Activated T-helper 2 cell treated with anti-CD3 and anti-CD28 coated beads, Interferon-gamma antibody, Interleukin-2, Interleukin-4, amounts not matched to agents 10 μg/mL and 5 μg/mL and 100 μg/mL, durations not matched to agents 14 hours and 24 hours and 36 hours (primary cell): Measurements from ENCODE around the gene RELL2. TPM values are rescaled to one million over a fixed set of nuclear protein-coding genes. Genes with fewer than 3 reads are reported as not detected.
A peak's percentile ranks its signal among the peaks of the same experiment; 100 is the strongest.
"Not testable (repeated sequence)": the region's sequence is repeated elsewhere in the genome, so short reads cannot be mapped to it uniquely, and the experiment has no call there.

Experiments
- DNase-seq: peaks from one replicate; pipeline ENCODE4 v3.0.0; 2021; ENCODE audit warnings: low spot score
- H3K27ac Mint-ChIP-seq: one replicate; pipeline ENCODE4 v1.8.0; 2021; ENCODE audit warnings: mixed read lengths
- H3K27me3 Mint-ChIP-seq: one replicate; pipeline ENCODE4 v1.8.0; 2021; ENCODE audit warnings: low read depth, mixed read lengths
- H3K36me3 Mint-ChIP-seq: one replicate; pipeline ENCODE4 v1.8.0; 2021; ENCODE audit warnings: low read depth, mixed read lengths
- H3K4me1 Mint-ChIP-seq: one replicate; pipeline ENCODE4 v1.8.0; 2021; ENCODE audit warnings: low read depth, mixed read lengths
- H3K4me3 Mint-ChIP-seq: one replicate; pipeline ENCODE4 v1.8.0; 2021; ENCODE audit warnings: low read depth, mild to moderate bottlenecking, moderate library complexity, mixed read lengths
- H3K9me3 Mint-ChIP-seq: one replicate; pipeline ENCODE4 v1.8.0; 2021; ENCODE audit warnings: mixed read lengths
- intact Hi-C: fragments of 100-400 bp; cut with micrococcal nuclease; formaldehyde crosslinking; loops from one replicate; pipeline ENCODE4 v1.15.1; 2023
- total RNA-seq: library from RNA; stranded (reverse); gene quantifications from 2 replicates; pipeline ENCODE4 v1.2.3, GENCODE V29; 2022

The RELL2 gene
- total RNA-seq, 1 donor from 2014 or later = 15.9 TPM

GRCh38 chr5:141609044-141609443, 27.8 kb upstream of the RELL2 start:
- Mint-ChIP-seq H3K27me3 (no peaks in the 10 kb centered on the region), H3K4me3 (no peak overlapping the region), H3K9me3 (no peaks in the 10 kb centered on the region), H3K36me3 (peaks cover 51% of the 10 kb centered on the region), H3K27ac (no peak overlapping the region), H3K4me1 (peaks cover 74% of the 10 kb centered on the region)
- no peak for DNase-seq
- intact Hi-C loops = no loop called here

- H3K36me3 Mint-ChIP-seq = peaks cover 58% of the 10 kb centered on the region
- DNase-seq, H3K9me3 Mint-ChIP-seq, H3K4me3 Mint-ChIP-seq, intact Hi-C loops, H3K27me3 Mint-ChIP-seq: not testable (repeated sequence)
- peaks cover 73% of the 10 kb centered on the region for H3K4me1 Mint-ChIP-seq
- H3K27ac Mint-ChIP-seq = peak overlapping the region; percentile 40
These were observed 26.9 kb upstream of the RELL2 start for GRCh38 chr5:141609921-141610320.

GRCh38 chr5:141611289-141611688, 25.5 kb upstream of the RELL2 start:
- no peaks in the 10 kb centered on the region for H3K9me3 Mint-ChIP-seq
- intact Hi-C loops = no loop called here
- peak overlapping the region; percentile 44 for H3K4me3 Mint-ChIP-seq
- DNase-seq = no peak
- H3K36me3 Mint-ChIP-seq = peaks cover 65% of the 10 kb centered on the region
- no peaks in the 10 kb centered on the region for H3K27me3 Mint-ChIP-seq
- peaks cover 70% of the 10 kb centered on the region for H3K4me1 Mint-ChIP-seq
- H3K27ac Mint-ChIP-seq = peak overlapping the region; percentile 72

GRCh38 chr5:141613344-141613743, 23.5 kb upstream of the RELL2 start:
- peaks cover 73% of the 10 kb centered on the region for H3K36me3 Mint-ChIP-seq
- peak overlapping the region; percentile 92 for H3K27ac Mint-ChIP-seq
- intact Hi-C loops = no loop called here
- peak overlapping the region; percentile 75 for H3K4me3 Mint-ChIP-seq
- no peak for DNase-seq
- H3K9me3 Mint-ChIP-seq = no peaks in the 10 kb centered on the region
- H3K27me3 Mint-ChIP-seq = no peaks in the 10 kb centered on the region
- peaks cover 66% of the 10 kb centered on the region for H3K4me1 Mint-ChIP-seq

GRCh38 chr5:141615991-141616720, 20.6 kb upstream of the RELL2 start:
- Mint-ChIP-seq H3K9me3 (no peaks in the 10 kb centered on the region), H3K27ac (peak overlapping the region; percentile 98), H3K27me3 (no peaks in the 10 kb centered on the region), H3K4me1 (peaks cover 59% of the 10 kb centered on the region), H3K36me3 (peaks cover 64% of the 10 kb centered on the region), H3K4me3 (peak overlapping the region; percentile 100)
- DNase-seq = no peak
- intact Hi-C loops = loop anchor here (5.0 kb wide), 1 partner anchor 34 kb away; no protein-coding TSS in a partner anchor

- peak overlapping the region; percentile 98 for H3K27ac Mint-ChIP-seq
- H3K9me3 Mint-ChIP-seq = no peaks in the 10 kb centered on the region
- H3K27me3 Mint-ChIP-seq = no peaks in the 10 kb centered on the region
- peak overlapping the region; percentile 100 for H3K4me3 Mint-ChIP-seq
- DNase-seq = no peak
- intact Hi-C loops = loop anchor here (5.0 kb wide), 1 partner anchor 35 kb away; no protein-coding TSS in a partner anchor
- peaks cover 58% of the 10 kb centered on the region for H3K4me1 Mint-ChIP-seq
- peaks cover 66% of the 10 kb centered on the region for H3K36me3 Mint-ChIP-seq
These were observed 19.7 kb upstream of the RELL2 start for GRCh38 chr5:141617128-141617527.

- no peaks in the 10 kb centered on the region for H3K9me3 Mint-ChIP-seq
- no peaks in the 10 kb centered on the region for H3K27me3 Mint-ChIP-seq
- H3K4me3 Mint-ChIP-seq = peak overlapping the region; percentile 100
- peak overlapping the region; percentile 98 for H3K27ac Mint-ChIP-seq
- DNase-seq = no peak
- intact Hi-C loops = loop anchor here (1.0 to 5.0 kb wide), 2 partner anchors 19 to 35 kb away; partner anchors contain the start of genes HDAC3 and RELL2
- peaks cover 66% of the 10 kb centered on the region for H3K36me3 Mint-ChIP-seq
- peaks cover 54% of the 10 kb centered on the region for H3K4me1 Mint-ChIP-seq
These were observed 19.1 kb upstream of the RELL2 start for GRCh38 chr5:141617682-141618029.

- Mint-ChIP-seq H3K9me3 (no peaks in the 10 kb centered on the region), H3K36me3 (peaks cover 67% of the 10 kb centered on the region), H3K4me3 (peak overlapping the region; percentile 100), H3K4me1 (peaks cover 51% of the 10 kb centered on the region), H3K27ac (peak overlapping the region; percentile 98), H3K27me3 (no peaks in the 10 kb centered on the region)
- intact Hi-C loops = loop anchor here (1.0 to 5.0 kb wide), 2 partner anchors 18 to 36 kb away; partner anchors contain the start of genes HDAC3 and RELL2
- DNase-seq = peak; percentile 37
These were observed 18.6 kb upstream of the RELL2 start for GRCh38 chr5:141618030-141618803.

- H3K27me3 Mint-ChIP-seq = no peaks in the 10 kb centered on the region
- H3K36me3 Mint-ChIP-seq = peaks cover 72% of the 10 kb centered on the region
- DNase-seq = peak; percentile 95
- intact Hi-C loops = loop anchor here (1.0 to 5.0 kb wide), 4 partner anchors 14 to 37 kb away; partner anchors contain the start of genes HDAC3 and RELL2
- H3K4me3 Mint-ChIP-seq = peak within 1 kb of the TSS; percentile 100
- H3K27ac Mint-ChIP-seq = peak within 1 kb of the TSS; percentile 98
- peaks cover 49% of the 10 kb centered on the region for H3K4me1 Mint-ChIP-seq
- H3K9me3 Mint-ChIP-seq = no peaks in the 10 kb centered on the region
These were observed 17.8 kb upstream of the RELL2 start, which contains the start of gene DIAPH1 for GRCh38 chr5:141618804-141619554. Gene DIAPH1 (minus strand): TSS chr5:141619000. CDS start chr5:141618914, 86 bp downstream.

GRCh38 chr5:141623186-141623585, 13.6 kb upstream of the RELL2 start:
- peaks cover 70% of the 10 kb centered on the region for H3K36me3 Mint-ChIP-seq
- peaks cover 26% of the 10 kb centered on the region for H3K4me1 Mint-ChIP-seq
- no peak for DNase-seq
- H3K27ac Mint-ChIP-seq = peak overlapping the region; percentile 84
- peak overlapping the region; percentile 11 for H3K4me3 Mint-ChIP-seq
- no peaks in the 10 kb centered on the region for H3K27me3 Mint-ChIP-seq
- intact Hi-C loops = loop anchor here (1.0 kb wide), 1 partner anchor 31 kb away; no protein-coding TSS in a partner anchor
- no peaks in the 10 kb centered on the region for H3K9me3 Mint-ChIP-seq

GRCh38 chr5:141623611-141624010, 13.2 kb upstream of the RELL2 start:
- no peak for DNase-seq
- Mint-ChIP-seq H3K4me1 (peaks cover 26% of the 10 kb centered on the region), H3K4me3 (peak overlapping the region; percentile 11), H3K27me3 (no peaks in the 10 kb centered on the region), H3K27ac (peak overlapping the region; percentile 84), H3K9me3 (no peaks in the 10 kb centered on the region), H3K36me3 (peaks cover 72% of the 10 kb centered on the region)
- intact Hi-C loops = loop anchor here (1.0 kb wide), 1 partner anchor 31 kb away; no protein-coding TSS in a partner anchor

GRCh38 chr5:141628175-141628788, 8.5 kb upstream of the RELL2 start:
- intact Hi-C loops = no loop called here
- Mint-ChIP-seq H3K27ac (no peak overlapping the region), H3K9me3 (no peaks in the 10 kb centered on the region), H3K4me3 (no peak overlapping the region), H3K4me1 (peaks cover 11% of the 10 kb centered on the region), H3K27me3 (no peaks in the 10 kb centered on the region), H3K36me3 (peaks cover 75% of the 10 kb centered on the region)
- no peak for DNase-seq
